ENCODE data around the gene ID3.
"Not testable (repeated sequence)": the region's sequence is repeated elsewhere in the genome, so short reads cannot be mapped to it uniquely, and the experiment has no call there.

Gene ID3

DNA sequence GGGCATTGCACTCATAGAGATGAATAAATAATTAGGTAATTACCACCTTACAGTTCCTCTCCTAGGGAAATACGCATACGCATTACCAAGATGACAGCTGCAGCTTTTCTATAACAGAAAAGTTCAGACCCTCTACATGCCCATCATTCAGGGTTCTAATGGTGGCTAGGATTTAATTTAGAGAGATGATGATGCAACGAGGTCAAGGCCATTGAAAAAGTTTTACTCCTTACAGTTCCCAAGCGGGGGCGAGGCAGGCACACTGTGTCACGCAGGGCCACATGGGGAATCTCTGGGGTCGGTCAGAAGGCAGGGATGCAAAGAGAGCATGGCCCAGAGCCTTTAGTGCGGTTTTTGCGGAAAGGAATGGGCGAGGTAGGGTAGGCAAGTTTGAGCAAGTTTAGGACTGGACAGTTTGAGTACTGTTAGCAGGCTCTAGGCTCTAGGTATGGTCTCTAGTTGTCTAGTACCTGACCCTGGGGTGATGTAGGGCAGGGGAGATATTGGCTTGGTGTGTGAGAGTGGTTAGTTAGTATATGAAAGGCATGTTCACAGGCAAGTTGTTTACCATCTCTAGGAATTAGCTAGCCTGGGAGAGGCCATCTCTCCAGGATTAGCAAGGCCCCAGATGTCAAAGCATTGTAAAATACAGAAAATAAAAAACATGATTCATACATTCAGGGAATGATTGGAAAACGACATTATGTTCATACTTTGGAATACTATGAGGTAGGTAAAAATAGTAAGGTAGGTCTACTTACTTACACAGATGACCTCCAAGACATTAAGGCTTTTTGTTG lies 29.6 kb upstream of the ID3 start:
- no peak for DNase-seq

DNA sequence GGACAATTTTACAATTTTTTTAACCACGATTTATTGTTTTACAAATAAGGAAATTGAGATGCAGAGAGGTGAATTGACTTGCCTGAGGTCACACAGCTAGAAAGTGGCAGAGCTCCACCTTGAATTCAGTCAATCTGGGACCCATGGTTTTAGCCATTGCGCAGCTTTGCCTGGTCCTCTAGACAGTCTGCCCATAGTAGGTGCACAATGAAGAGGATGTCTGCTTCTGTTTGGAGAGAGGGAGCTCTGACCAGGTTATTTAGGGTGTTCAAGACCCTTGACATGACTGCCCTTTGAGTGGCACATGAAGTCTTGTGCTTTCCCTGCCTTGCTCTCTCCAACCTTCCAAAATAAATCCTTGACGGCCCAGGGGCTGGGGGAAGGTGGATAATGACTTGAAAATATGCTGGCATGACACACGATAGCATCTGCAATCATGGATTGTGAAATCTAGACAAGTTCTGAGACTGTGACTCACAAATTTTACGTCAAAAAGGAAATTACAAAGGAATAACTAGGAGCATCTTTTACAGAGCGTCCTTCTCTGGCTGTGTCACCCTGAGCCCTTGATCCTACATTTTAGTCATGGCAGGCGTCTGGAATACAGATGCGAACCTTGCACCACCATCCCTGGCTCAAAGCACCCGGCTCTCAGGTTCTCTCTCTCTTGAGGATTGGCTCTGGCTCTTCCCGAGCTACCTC lies 26.2 kb upstream of the ID3 start:
- DNase-seq = peak; percentile 95 to 98

DNA sequence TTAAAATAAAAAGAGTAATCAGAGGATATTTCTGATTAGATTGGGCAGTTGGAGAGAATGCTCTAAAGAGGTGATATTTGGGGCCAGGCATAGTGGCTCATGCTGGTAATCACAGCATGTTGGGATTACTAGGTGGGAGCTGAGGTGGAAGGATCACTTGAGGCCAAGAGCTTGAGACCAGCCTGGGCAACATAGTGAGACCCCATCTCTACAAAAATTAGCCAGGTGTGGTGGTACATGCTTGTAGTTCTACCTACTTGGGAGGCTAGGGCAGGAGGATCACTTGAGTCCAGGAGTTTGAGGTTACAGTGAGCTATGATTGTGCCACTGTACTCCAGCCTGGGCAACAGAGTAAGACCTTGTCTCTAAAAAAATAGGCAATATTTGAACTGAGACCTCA lies 24.4 kb upstream of the ID3 start:
- not testable (repeated sequence) for DNase-seq

DNA sequence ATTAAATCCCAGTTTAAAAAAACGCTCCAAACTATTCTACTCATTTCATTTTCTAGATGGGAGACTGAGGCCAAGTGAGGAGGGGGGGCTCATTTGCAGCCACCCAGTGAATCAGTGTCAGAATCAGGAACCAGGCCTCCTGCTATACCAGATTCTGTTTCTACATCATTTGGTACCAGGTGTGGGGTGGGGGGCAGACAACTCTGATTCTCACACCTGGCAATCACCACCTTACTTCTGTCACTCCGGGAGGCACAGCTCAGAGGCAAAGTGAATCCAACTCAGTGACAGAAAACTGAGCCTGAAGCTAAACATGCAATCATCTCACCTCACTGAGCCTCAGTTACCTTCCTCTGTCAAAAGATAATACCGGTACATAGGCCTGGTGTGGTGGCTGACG lies 23.5 kb upstream of the ID3 start:
- DNase-seq = no peak

DNA sequence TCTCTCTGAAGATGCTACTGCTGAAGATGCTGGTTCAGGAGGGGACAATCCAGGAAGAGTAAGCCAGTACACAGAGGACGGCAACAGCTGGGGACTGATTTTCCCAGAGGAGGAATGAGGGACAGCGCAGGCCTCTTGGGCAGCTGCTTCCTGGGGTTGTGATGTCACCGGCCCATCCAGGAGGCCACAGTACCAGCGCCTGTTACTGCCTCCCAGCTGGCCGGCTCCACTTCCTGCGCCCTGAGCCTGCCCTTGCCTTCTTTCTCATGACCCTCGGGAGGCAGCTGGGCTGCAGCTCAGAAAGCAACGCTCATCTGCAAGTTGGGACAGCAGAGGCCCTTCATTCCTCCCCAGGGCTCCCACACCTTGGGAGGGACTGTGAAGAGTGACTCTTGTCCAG lies 21.9 kb upstream of the ID3 start:
- no peak for DNase-seq

DNA sequence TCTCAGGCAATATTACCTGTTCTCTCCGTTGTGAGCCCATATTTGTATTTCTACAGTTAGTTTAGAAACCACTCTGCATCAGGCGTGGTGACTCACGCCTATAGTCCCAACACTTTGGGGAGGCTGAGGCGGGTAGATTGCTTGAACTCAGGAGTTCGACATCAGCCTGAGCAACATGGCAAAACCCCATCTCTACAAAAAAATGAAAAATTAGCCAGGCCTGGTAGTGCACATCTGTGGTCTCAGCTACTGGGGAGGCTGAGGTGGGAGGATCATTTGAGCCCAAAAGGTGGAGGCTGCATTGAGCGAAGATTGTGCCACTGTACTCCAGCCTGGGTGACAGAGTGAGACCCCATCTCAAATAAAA lies 19.7 kb upstream of the ID3 start:
- no peak for DNase-seq

DNA sequence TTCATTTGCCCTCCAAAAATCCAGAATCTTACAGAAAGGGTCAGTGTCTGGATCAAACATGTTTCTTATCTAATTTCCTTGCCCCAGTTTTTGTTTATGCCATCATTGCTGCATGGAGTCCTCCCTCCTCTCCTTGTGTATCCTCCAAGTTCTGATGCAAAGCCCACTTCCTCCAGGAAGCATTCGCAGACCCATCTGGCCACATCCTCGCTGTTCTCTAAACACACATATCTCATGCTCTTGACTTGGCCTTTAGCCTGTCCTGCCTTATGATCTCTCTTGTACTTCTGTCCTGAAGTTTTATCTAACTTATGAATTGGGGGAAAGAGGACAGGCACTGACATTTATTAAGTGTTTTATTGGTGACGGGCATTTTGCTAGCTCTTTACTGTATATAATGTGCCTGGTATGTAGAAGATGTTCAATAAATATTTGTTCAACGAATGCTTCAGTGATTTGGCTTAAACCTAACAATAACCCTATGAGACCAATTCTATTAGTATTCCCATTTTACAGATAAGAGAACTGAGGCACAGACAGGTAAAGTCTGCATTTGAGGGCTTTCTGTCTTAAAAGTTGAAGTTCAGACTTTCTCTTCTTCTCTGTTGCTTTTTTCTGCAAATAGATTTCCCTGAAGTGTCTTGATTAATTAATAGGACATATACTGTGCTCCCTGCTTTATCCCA lies 19.2 kb upstream of the ID3 start:
- peak in 1 of 2 donors; percentile 57 for DNase-seq

DNA sequence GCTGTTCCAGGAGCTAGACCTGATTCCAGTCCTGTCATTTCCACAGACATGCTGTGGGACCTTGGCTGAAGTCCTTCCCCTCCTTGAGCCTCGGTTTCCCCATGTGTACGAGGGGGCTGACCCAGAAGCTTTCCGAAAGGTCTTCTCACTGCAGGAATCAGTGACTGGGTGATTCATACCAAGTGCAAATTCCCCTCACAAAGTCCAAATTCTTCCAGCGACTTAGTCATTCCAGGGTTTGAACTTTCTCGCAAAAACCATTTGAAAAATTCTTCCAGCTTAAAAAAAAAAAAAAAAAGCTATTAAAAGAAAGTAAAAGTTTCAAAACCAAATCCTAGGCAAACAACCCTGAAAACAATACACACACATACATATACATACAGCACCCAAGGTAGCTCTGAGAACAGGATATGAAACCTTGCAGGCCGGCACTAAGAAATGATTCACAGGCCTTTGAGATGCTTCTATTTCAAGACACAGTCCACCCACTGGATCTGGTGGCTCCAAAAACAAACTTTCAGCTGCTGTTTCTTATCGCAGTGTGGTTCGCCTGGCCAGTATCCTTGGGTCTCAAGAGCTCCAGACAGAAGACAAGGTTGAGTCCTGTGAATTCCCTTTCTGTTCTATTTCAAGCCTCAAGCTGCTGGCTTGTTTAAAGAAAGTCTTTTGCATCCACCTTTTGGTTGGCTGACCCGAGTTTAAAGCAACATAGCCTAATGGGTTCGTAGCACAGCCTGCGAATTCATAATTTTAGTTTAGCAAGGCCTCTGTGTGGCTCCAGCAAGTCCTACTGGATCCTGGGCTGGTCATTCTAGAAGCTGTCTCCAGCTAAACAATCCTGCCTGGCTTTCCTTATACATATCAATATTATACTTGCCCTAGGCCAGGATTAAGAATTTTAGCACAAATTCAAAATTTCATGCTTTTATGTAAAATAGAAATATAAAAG lies 18.0 kb upstream of the ID3 start:
- peak; percentile 59 to 85 for DNase-seq

DNA sequence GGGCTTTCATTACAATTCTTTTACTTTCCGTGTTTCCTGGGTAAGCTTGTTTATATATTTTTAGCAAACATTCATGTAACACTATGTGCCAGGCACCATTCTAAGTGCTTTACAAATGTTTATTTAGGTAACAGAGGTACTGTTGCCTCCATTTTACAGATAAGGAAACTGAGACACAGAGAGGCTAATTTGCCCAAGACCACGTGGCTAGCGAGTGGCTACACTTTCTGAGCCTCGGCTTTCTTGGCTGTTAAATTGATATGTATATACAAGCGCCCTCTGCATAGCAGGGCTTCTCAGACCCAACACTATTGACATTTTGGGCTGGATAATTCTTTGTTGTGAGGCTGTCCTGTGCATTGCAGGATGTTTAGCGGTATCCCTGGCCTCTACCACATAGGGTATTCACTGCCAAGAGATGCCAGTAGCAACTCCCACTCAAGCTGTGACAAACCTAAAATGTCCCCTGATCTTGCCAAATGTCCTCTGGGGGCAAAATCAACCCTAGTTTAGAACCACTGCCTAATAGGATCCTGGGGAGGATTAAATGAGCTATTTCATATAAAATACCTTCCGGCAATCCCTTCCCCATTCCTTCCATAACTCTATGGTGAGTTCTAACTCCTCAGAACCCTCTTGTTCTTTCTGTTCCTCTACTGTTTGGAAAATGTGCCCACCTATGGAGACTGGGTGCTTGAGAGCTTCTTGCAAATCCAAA lies 17.2 kb upstream of the ID3 start:
- DNase-seq = no peak

DNA sequence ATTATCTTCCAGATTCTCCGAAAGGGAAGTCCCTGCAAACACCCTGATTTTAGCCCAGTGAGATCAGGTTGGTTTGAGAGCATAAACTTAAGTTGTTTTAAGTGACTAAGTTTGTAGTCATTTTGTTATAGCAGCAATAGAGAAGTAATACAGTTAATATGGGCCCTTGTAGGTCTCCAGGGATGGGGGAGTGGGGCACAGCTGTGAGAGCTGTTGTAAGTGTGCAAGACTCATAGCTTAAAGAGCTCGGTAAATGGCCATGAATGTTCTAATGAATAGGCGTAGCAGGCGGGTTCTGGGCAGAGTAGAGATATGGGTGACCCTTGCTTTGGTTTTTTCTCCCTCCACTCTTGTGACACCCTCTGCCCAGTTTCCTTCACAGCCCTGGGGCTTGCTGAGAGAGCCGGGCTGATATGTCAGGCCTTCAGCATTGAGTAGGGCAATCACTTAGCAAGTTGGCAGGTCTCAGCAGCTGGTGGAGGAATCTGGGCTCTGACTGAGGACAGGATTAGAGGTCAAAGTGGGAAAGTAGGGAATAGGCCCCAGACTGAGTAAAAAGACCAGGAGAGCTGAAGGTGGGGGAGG lies 16.0 kb upstream of the ID3 start:
- DNase-seq = no peak

DNA sequence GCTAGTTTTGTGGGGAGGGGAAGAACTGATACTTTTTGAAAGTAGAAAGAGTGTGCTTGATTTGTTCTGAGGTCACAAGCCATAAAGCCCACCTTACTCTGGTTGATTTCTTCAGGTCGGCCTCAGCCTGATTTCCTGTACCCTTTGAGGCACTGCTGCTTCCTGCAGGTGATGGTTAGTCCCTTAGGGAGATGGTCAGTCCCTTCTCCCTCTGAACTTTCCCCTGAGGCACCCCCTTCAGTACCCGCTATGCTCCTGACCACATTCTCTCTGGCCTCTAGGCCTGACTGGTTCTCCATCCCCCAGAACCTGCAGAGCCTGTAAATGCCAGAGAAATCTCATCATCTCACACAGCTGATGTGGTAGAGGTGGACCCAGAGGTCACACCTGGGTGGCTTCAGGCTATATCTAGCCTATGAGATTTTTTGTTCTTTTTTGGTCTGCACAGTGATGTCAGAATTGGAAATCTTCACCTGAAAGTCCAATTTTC lies 15.0 kb upstream of the ID3 start:
- no peak for DNase-seq

DNA sequence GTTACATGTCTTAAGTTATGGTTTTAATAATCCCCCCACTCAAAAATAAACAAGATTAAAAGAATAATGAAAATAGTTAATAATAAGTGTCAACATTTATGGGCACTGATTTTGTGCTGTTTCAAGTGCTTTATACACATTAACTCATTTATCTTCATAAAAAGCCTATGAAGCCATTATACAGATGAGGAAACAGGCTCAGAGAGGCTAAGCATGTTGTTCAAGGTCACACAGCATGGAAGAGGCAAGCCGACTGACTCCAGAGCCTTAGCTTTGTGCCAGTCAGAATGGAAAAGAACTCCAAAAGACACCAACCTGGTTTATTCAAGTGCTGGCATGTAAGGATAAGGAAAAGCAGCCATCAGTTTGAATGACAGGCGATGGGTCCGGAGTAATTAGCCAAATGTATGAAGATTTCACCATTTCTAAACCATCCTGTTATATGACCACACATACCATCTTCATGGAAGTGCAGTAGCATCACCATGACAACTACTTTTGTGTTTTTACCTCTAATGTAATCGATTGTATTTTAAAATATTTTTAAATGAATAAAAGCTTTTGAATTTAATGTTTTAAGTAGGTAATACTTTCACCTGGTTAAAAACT lies 14.4 kb upstream of the ID3 start:
- DNase-seq = no peak

DNA sequence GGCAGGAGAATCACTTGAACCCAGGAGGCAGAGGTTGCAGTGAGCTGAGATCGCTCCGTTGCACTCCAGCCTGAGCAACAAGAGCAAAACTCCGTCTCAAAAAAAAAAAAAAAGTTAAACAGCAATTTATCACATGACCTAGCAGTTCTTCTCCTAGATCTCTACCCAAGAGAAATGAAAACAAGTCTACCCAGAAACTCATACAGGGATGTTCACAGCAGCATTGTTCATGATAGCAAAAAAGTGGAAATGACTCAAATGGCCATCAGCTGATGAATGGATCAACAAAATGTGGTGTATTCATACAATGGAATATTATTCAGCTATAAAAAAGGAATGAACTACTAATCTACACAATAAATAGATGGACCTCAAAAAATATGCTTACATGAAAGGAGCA lies 12.2 kb upstream of the ID3 start:
- no peak for DNase-seq

DNA sequence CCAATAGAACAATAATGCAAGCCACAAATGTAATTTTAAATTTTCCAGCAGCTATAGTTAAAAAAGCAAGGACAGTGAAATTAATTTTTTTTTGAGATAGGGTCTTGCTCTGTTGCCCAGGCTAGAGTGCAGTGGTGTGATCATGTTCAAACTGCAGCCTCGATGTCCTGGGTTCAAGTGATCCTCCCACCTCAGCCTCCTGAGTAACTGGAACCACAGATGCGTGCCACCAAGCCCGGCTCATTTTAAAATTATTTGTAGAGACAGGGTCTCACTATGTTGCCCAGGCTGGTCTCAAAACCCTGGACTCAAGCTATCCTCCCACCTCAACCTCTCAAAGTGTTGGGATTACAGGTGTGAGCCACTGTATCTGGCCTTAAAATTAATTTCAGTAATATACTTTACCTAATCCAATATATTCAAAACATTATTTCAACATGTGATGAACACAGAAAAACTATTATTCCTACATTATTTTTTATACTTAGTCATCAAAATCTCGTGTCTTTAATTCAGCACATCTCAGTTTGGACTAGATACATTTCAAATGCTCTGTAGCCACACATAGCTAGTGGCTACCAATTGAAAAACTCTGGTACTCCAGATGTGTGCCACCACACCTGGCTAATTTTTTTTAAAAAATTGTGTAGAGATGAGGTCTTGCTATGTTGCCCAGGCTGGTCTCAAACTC lies 10.8 kb upstream of the ID3 start:
- no peak for DNase-seq

DNA sequence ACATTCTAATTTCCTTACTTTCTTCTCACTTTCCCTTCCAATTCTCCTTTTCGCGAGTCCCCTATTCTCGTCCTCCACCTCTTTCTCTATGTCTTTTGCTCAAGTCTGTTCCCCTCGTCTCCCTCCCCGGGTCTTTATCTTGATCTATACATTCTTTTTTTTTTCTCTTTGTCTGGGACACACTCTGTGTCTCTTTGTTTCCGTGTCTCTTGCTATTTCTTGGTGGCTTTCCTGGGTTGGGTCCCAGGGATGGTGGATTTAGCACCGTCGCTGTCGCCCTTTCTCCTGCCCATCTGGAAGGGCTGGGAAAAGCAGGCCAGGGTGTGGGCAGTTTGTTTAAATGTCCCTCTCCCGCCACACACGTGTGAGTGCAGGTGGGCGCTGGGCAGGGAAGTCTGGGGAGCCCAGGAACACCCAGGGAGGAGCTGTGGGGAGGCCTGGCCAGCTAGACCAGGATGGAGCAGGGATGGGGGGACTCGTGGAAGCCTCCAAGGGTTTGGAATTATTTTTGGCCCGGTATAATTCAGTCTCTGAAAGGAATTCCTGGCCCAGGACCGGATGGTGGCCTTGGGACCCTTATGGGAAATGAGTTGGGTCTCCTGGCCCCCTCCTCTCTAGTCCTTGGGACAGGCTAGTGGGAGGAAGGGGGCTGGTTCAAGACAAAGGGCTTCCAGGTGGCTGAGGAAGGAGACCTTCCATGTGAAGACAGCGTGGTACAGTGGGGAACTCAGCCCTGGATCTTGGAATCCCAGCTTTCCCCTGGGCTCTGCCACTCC lies 9.5 kb upstream of the ID3 start:
- no peak for DNase-seq

DNA sequence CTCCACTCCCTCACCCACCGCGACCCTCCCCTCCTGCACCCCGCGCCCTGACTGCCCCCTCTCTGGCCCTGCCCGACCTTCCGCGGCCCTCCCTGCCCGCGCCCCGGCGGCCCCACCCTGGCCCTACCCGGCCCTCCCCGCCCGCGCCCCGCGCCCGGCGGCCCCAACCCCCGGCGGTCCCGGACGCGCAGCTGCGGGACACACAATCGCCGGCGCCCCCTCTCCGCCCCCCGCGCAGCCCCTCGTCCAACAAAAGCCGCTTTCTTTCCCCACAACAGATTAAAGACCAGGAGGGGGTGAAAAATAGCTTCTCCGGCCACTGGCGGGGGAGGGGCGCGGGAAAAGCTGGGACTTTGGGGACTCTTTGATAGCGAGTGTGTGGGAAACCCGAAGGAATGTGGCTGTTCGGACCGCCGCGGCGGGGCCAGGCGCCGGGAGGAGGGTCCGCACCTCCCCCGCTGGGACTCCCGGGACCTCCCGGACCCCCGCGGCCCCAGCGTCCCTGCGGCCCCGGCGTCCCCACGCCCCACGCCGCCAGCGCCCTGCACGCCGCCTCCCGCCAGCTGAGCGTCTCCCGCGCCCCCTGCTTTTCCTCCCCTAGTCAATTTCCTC lies 8.8 kb upstream of the ID3 start:
- no peak for DNase-seq

DNA sequence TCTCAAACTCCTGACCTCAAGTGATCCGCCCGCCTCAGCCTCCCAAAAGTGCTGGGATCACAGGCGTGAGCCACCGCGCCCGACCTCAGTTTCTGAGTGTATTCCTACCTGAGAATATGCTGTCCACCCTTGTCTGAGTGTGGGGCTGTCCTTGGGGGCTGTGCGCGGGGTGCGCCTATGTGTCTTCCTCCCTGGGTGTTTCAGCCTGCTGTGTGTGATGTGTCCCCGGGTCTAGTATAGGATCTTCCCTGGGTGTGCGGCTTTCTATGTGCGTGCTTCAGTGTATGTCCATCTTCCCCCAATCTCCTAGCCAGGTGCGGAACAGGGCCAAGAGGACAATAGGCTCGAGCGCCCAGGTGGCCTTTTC lies 8.3 kb upstream of the ID3 start:
- no peak for DNase-seq

DNA sequence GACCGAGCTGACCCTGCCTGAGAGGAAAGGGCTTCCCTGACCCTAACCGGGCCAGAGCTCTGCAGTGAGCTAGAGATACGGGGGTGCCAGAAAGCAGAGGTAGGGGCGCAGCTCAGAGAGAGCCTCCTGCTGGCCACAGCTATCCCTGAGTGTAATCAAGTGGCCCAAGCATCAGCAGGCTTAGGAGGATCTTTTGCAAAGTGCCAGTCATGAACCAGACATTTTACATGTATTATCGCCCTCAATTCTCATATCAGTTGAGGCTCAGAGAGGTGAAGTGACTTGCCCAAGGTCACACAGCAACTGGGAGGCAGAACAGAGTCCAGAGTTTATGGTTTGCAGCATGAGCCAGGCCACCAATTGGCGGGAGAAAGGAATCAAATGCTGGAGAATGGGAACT lies 7.0 kb upstream of the ID3 start:
- DNase-seq = no peak

DNA sequence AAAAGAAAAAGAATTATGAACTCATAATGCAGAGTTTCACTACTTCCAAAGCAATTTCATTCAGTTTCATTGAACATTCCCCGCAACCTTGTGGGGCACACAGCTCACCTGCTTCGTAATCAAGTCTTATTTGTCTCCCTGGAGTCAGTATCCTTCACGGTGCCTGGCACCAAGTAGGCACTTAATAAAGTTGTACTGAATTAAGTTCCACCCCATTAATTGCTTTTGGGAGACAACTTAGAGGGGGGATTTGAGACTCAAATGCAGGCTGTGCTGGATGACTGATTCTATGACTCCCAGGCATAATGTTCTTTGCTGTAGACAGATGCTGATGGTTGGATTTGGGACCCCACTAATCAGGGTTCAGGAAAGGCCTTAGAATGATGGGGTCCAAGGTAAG lies 6.5 kb upstream of the ID3 start:
- DNase-seq = no peak

All from inflammatory macrophage treated with lipopolysaccharide for 1 hour (primary cell).